ENCODE data around the gene PRPF19.

The PRPF19 gene

DNA sequence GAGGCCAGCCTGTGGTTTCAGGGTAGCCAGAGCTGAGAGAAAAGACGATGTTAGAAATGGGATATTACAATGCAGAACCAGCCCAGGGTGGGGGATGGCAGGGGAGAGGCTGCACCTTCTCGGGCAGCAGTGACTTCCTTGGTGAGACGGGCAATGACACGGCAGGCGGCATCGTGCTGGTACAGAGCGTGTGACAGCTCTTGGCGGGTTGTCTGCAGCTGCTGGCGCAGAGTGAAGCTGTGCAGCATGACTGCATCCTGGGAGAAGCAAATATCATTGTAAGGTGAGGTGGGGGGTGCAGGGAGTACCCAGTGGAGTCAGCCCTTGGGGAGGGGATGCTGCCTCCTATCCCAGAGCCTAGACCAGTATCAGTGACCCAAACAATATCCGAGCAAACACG lies 3.8 kb downstream of the PRPF19 start:
- no peak for DNase-seq

DNA sequence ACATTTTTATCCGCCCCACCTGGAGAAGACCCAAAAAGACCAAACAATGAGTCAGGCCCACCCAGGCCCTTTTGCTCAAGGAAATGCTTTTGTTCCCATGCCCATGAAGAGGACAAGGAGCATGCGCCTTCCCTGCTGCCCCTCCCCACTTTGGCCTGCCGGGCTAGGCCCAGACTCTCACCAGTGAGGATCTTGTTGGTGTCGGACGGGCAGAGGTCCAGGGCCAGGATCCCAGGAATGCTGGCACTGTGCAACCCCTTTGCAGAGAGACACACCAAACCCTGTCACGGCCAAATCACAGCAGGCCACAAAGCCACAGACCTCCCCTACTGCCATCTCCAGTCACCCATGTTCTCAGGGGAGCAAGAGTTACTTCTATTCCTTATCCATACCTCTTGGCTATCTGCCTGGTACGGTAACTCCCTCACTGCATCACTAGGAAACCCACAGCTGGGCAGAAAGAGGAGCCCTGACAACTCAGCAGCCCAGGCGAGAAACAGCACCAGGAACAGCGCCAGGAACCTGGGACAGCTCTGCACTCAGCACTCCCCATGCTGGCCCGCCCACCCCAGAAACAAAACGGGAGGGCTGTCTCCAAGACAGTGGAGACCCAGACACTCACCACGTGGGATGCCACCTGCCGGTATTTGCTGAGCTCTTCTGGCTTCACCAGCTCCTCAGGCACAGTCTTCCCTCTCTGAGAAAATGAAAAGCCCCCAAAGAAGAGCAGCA lies 5.5 kb downstream of the PRPF19 start:
- DNase-seq = no peak

DNA sequence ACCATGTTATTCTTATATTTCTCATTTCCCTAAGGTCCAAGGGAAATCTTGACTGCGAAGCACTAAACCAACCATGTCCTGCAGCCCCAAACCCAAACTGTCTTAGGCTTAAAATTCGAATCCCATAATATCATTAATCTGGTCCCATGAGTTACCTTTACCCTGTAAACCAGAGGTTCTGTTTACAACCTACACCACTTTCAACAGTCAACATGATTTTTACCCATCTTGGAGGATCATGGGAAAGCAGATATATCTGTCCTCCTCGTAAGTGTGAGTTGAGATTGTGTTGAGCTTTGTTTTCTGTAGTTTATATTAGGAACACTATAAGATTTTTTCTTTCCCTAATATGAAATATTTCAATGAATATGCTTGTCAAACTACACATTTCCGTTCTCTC lies 6.4 kb downstream of the PRPF19 start:
- no peak for DNase-seq

DNA sequence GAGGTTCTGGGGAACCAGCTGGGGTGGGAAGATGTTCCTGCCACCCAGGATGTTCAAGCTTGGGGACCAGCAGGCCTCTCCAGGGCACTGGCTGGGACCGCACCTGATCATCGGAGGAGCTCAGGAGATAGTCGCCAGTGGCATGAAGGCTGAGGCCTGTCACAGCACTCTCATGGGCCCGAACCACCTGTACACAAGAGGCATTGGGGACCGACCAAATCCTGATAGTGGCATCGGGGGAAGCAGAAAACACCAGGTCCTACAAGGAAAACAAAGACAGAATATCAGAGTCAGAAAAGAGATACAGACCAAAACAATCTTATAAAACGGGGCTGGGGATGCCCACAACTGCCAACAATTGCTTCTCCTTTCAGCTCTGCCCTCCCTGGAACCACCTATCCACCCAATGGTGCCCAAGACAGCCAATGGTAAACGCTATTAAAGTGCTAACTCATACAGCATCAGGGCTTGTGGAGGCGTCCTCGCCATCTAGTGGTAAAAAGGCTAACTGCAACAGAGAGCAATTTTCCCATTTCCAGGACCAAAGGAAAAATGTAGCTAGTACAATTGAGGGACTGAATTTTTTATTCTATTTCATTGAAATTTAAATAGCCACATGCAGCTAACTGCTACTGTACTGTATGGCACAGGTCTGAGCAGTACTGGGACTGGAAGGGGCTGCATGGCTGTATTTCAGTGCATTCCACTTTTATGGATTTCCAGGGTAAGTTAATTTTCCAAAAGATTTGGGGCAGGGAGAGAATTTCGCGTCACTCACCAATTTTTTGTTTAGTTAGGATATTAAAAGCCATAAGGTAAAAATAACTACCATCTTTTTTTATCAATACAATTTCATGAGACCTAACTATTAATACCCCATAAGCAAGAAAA lies 7.1 kb downstream of the PRPF19 start:
- DNase-seq = no peak

DNA sequence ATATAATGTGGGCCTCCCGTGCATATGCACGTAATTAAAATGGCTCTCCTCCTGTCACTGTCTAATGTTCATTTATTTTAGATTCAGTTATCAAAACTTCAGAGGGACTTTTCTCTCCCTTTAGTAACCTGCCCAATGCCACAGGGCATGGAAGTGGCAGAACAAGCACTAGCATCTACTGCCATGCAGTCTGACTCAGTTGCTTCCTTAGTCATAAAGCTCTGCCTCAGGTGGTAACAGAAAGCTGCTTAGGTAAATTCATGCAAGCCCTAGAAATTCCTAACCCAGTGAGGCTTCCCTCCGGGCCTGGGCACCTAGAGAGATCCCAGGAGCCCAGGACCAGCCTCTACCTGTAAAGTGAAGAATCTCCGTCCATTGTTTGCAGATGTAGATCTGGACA lies 8.9 kb downstream of the PRPF19 start:
- DNase-seq = no peak

DNA sequence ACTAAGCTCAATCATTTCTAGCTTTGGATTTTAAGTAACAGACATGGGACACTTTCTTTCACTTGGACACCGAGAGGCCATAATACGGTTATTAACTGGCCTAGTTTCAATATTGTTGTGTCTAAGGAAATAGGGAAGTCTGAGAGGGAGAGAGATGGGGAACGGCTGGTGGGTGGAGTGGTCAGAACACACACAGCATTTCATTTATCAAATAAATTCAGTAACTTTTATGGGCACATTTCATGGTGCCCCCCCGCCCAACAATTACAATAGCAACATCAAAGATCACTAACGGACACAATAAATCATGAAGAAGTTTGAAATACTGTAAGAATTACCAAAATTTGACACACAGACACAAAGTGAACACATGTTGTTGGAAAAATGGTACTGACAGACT lies 10.7 kb downstream of the PRPF19 start:
- DNase-seq = no peak

DNA sequence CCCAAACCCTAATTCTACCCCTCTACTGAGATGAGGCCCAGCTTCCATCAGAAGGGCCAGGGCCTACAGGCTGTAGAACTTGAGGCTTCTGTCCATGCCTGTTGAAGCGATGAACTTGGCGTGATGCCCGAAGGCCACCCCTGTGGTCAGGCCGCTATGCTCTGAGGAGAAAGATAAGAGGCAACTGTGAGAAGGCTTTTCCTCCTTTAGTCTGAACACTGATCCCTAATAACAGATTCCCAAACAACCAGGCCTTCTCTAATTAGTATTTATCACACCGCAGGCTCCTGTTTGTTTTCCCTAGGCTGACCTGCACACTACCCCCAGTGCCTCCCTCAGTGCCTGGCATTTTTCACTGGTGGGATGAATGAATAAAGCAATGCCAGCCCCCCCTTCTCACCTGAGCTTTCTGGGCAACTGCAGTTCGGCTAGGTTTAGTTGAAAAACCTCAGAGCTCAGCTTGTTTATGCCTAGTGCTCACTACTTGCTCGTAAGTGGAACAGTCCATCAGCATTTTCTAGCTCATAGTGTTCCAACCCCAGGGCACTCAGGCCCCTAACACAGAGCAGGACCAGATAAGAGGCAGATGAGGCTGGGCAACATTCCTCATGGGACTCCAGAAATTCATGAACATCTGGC lies 15.2 kb downstream of the PRPF19 start:
- DNase-seq = no peak

DNA sequence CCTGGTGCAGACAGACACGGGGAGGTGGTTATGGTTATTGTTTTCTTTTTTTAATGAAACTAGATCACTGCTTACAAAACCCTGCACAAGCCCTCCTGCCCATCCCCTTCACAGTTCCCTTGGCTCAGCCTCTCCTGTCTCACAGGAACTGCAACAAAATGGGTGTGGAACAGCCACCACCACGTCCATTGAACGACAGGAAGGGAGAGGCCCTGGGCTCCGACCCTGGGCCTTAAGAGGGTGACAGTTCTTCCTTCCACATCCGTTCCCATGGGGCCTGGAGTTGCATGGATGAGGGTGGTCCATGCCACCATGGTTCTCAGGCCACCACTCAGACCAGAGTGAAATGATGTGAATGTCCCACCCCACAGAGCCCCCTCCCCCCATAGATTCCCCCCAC lies 15.7 kb downstream of the PRPF19 start:
- no peak for DNase-seq

DNA sequence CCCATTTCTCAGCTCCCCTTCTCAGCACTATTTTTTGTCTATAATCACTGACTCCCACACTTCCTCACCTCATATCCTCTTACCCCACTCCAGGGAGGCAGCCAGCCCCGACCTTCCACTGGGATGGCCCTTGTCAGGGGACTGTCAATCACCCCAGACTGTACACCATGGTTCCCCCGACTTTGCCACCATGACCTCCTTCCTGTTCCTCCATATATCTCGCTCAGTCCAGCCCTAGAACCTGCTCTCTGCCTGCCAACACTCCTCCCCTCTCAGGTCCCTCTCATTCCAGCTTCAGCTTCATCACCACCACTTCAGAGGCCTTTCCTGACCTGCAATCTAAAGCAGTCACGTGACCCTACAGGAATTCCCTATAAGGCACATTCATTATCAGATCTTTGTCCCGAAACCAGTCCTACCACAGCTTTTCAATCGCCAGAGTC lies 16.5 kb downstream of the PRPF19 start:
- no peak for DNase-seq

DNA sequence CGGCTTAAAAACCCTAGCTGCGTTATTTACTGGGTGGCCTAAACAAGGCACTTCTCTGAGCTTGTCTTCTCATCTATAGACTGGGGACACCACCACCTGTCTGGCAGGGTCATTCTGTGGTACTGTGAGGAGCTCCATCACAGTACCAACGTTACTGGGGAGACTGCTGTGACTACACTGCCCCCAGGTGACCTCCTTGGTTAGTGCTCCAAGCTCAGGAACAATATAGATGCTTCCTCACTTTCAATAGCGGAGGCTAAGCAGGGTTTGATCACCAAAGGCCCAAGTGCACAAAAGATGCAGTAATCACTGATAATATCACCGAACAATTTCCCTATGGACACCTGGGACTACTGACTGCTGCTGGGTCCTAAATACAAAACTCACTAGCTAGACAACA lies 18.8 kb downstream of the PRPF19 start:
- DNase-seq = no peak

DNA sequence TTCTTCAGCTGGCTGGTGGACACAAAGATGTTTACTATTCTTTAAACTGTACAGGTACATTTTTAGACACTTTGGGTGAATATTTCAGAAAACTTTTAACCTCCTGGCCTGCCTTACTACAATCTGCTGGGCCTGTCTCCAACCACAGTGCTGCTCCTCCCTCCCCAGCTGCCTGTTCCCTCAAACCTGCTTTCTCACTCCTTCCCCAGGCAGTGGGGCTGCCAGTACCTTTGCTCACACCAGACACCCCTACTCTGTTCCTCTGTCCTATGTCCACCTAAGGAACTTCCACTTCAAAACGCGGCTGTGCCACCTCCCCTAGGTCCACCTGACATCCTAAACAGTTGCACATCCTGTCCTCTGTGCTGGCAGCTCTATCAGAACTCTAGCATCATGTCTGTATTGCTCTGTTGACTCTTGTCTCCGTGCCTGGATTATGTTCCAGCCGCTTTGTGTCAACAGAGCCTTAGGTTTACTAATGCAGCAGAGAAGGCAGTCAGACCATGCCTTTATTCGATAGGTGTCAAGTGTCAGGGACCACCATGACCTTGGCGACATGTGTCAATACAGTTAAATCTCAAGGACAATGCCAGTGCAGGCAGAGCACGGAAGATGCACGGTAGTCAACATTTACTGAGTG lies 25.6 kb downstream of the PRPF19 start:
- DNase-seq = no peak

DNA sequence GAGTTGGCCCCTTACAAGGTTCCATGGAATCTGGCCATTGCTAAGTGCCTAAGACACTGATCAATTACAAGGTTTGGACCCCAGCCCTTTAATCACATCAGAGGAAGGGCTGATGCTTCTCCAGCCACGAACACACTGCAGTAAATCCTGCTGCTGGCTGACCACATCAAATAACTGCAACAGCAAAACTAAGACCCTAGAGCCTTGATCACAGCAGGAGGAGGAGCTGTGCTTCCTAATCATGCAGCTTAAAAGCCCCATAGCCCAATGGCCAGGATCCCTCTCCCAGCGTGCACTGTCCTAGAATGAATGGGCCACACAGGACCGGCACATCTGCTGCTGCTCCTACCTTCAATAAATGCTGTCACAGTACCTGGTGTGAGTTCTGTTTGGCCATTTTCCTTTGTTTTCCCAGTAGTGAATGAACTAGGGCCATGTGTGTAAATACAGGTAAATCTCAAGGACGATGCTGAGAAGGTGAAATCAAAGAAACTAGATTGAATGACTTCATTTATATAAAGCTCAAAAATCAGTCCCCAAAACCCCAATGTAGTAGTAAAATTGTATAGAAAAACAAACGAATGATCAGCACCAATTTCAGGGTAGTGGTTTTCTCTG lies 26.3 kb downstream of the PRPF19 start:
- DNase-seq = no peak

DNA sequence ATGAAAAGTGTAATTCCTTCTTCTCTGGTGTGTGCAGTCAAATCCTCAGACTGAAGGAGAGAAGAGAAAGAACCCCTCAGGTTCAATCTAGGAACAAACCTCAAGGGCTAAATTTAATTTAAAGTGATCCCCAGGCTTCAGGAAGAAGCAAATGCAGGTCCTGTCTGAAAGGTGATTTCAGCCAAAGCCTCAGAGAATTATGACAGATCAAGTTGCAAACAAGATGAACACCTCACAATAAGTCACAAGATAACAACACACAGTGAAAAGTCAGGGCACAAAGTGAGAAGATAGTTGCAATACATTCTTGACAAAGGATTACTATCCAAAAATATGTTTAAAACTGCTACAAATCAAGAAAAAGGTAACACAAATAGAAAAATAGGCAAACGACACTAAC lies 27.3 kb downstream of the PRPF19 start:
- DNase-seq = no peak

DNA sequence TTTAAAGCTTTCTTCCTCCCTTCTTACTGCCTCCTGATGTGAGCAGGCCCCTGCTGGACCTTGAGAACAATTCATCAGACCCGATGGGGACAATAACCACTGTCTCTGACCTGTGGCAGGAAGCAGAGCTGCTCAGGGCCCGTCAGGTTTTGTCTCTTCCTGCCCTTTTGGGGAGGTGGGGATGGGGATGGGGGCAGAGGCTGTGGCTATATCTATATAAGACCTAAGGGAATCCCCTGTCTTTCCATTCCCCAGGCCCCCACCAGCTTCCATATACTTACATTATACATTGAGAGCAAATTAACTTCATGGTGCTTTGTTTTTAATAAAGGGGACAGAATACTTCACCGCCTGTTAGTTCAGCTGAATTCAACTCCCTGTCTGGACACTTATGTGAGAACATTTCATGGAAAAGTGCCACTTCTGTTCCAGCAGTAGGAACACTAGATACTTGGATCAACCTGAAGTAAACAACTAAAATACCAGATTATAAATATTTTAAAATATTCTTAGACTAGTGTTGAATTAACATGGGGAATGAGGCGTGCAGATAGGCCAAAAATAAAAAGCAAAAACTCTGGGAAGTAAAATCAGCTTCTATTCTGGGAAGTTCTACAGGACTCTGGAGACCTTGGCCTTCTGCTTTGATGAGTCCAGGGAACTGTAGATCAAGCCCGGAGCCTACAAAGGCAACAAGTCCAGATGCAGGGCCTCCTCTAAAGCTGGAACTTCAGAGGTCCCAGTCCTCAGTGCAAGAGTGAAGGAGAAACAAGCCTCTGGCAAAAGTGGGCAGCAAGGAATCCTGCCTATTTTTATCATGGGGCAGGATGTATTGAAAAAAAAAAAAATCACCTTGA lies 27.9 kb downstream of the PRPF19 start:
- no peak for DNase-seq

DNA sequence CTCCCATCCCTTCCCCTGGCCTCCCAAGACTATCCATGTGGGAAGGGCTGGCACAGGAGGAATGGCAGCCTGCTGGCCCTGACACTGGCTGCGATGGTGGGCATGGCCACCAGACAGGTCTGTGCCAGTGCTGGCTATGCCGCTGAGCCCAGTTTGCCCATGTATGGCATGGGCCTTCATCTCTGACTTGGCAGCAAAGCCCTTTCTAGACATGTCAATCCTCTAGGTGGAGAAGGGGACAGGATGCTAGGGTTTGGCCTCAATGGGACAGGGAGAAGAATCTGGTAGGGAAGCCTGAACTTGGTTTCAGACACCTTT lies 30.3 kb downstream of the PRPF19 start:
- no peak for DNase-seq

DNA sequence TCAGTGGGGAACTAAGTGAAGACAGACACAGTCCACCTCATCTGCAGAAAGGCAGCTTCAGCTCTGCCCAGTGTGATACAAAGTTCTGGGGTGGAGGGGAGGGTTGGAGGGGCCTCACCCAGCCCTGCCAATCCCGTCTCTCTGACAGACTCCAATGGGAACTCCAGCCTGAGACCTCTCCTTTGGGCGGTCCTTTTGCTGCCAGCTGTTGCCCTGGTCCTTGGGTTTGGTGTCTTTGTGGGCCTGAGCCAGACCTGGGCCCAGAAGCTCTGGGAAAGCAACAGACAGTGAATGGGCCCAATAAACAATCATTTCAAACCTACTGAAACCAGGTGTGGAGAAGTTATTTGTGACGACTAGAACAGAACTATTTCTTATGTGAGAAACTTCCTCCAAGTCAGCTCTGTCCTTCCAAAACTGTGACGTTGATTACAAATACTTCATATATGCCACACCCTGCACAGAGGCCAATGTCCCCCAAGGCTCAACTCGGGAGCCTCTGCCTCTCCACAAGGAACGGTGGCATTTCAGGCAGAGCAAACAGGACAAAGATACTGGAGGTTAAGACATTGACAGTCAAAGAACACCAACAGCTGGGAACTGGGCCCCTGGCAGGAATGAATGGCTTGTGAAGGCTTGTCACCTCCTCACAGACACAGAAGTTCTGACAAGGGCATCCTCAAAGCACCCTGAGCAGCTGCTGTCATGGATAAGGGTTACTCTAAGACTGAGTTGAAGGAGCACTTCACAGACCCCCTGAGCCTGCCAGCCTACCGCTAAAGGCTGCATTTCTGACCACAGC lies 30.8 kb downstream of the PRPF19 start:
- no peak for DNase-seq

DNA sequence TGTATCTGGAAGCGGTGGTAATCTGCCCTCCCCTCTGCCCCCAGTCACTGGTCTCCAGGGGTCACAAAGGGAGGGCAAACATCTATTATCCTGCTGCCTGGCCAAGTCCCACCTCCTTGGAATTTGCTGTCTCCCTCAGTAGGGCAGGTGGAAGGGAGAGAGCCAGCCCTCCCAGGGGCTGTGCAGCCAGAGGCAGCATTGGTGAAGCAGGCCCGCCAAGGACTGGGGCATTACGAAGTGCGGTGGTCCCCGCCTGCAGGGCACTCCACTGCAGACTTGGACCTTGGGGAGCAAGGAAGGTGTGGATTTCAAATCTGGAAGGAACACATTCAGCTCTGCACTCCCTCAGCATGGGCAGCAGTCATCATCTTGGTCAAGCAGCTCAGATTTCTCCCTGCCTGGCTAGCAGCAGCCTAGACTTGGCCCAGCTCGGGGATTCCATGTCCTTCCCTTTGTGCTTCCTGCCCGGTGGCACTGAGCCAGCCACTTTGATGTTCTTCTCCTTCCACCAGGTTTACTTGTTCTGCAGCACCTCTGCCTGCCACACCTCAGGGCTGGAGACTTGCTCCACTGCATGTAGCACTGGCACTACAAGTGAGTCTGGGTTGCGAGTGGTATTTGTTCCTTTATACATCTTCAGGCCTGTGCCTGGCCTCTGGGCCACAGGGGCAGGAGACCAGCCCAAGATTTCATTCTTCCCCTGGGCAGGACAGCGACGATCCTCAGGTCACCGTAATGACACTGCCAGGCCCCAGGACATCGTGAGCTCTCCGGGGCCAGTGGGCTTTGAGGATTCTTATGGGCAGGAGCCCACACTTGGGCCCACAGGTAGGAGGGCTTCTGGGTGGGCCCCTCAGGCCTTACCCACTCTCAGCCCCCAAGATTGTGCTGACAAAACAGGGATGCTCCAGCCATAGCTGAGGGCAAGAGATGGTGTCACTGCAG lies 31.7 kb downstream of the PRPF19 start:
- no peak for DNase-seq

DNA sequence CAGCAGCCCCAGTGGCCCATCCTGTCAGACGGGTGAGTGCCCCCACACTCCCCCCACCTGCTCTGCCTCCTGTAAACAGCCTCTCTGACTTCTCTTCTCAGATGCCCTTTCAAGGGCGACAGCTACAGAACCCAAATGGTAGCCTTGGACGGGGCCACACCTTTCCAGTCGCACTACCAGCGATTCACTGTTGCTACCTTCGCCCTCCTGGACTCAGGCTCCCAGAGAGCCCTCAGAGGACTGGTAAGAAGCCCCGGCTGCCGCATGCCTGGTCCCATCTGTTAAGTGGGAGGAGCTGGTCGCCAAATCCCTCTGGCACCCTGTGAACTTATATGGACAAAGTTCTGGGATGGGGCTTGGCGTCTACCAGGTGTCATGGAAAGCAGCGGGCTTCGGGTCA lies 32.9 kb downstream of the PRPF19 start:
- DNase-seq = no peak

DNA sequence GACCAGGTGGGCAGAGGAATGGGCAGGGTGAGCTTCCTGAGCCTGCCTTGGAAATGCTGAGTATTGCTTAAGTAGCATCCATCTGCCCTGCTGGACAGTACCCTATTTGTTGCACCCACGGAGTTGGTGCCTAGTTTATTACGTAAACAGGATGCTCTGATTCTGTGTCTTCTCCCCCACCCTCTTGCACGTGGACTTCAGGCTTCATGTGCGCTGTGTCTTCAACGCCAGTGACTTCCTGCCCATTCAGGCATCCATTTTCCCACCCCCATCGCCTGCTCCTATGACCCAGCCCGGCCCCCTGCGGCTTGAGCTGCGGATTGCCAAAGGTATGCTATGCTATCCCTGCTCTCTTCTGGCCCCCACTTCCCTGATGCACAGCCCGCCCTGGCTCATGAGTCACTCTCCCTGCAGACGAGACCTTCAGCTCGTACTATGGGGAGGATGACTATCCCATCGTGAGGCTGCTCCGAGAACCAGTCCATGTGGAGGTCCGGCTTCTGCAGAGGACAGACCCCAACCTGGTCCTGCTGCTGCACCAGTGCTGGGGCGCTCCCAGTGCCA lies 33.3 kb downstream of the PRPF19 start:
- no peak for DNase-seq
